Measurements from ENCODE around the gene RBM17. TPM values are rescaled to one million over a fixed set of nuclear protein-coding genes. Genes with fewer than 3 reads are reported as not detected.
"Not testable (repeated sequence)": the region's sequence is repeated elsewhere in the genome, so short reads cannot be mapped to it uniquely, and the experiment has no call there.

RBM17 gene
- total RNA-seq, 4 donors from 2014 or later = 58.2 to 97.9 (median 80.0) TPM

DNA sequence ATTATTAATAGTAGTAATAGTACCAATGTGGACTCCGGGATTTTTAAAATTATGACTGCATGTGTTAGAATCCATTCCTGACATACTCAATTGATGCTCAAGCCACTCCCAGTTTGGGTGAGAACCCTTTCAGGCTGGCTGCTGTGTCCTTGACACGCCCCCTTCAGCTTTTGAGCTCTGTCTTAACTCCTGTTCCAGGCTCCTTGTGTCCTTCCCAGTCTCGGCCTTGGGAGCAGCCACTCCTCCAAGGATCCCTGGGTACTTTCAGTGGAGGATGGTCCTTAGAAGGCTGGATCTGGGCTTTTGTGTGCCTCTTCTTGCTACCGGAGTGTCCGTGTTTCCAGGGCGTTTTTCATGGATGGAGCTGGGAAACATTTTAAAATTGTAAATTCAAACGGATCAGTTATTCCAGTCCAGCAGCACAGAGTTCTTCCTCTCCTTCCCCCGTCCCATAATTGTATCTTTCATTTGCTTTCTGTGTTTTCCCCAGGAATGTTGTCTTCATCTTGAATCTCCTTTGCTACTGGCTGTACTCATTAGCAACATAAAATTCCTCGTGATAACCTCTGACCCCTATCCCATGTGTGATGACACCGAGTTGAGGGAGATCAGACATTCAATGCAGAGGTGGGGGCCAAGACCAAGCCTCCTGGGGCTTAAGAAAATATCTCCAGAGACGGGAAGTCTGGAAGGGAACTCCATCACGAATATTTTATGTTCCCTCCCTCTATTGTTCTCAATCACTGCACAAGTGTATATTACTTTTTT, 73.9 kb downstream of the RBM17 start:
- no peak for ATAC-seq (ENCODE audit: low FRiP score)
- DNase-seq (ENCODE audit: low spot score) = no peak
- TF ChIP-seq, protein P1, sequence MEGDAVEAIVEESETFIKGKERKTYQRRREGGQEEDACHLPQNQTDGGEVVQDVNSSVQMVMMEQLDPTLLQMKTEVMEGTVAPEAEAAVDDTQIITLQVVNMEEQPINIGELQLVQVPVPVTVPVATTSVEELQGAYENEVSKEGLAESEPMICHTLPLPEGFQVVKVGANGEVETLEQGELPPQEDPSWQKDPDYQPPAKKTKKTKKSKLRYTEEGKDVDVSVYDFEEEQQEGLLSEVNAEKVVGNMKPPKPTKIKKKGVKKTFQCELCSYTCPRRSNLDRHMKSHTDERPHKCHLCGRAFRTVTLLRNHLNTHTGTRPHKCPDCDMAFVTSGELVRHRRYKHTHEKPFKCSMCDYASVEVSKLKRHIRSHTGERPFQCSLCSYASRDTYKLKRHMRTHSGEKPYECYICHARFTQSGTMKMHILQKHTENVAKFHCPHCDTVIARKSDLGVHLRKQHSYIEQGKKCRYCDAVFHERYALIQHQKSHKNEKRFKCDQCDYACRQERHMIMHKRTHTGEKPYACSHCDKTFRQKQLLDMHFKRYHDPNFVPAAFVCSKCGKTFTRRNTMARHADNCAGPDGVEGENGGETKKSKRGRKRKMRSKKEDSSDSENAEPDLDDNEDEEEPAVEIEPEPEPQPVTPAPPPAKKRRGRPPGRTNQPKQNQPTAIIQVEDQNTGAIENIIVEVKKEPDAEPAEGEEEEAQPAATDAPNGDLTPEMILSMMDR (IDR thresholded peaks at IDR 0.05) = no peak

DNA sequence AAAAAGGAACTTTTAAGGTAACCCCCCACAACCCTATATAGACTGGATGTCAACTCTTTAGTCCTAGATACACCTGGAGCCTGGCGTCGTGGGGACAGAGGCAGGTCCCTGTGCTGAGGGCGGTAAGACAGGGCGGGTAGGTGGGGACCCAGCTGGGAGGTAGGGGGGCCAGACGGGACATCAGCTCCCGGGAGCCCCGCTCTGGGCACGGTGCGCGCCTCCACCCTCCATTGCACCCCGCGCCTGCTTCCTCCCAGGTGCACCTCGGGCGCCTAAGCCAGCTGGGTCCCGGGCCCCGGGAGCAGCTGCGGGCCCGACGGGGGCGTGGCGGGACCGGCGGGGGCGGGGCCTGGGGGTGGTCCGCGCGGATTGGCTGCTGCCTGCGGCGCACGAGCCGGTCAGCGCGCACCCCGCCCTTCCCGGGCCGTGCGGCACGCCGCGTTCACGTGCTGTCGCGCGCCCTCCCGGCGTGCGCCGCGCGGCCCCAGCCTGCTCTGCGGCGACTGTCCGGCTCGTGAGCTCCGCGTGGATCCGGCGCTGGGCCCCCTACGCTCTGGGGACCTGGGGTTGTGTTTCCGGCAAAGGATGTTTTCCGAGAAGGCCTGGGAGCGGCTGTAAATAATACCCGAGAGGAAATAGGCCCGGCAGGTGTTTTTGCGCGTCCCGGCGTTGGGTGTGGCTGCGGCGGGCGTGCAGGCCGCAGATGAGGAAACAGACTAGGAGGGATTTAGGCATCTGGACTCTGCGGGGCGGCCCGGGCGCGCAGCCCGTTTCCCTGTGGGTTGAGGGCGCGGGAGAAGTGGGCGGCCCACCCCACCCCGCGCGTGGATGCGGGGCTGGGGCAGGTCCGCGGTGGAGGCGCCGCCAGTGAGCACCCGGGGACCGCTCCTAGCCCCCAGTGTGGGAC, 74.8 kb downstream of the RBM17 start:
- peak; percentile 64 for DNase-seq (ENCODE audit: low spot score)
- TF ChIP-seq, protein P1 (IDR thresholded peaks at IDR 0.05) = no peak
- ATAC-seq (ENCODE audit: low FRiP score) = peak; percentile 99

DNA sequence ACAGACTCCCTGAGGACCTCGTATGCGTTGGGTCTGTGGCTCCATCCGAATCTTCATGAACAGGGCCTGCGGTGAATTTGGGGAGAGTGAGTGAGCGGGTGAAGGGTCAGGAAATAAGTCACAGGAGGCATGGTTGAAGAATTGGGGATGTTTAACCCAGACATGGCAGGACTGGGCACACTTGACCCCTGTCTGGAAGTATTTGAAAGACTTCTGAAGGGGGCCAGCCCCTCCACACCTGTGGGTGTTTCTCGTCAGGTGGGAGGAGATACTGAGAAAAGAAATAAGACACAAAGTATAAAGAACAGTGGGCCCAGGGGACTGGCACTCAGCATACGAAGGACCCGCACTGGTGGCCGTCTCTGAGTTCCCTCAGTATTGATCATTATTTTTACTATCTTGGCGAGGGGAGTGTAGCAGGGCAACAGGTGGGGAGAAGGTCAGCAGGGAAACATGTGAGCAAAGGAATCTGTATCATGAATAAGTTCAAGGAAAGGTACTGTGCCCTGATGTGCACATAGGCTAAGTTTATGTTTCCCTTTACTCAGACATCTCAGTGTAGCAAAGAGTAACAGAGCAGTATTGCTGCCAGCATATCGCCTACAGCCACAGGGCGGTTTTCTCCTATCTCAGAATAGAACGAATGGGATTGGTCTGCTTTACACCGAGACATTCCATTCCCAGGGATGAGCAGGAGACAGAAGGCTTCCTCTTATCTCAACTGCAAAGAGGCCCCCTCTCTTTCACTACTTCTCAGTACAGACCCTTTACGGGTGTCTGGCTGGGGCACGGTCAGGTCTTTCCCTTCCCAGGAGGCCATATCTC, 75.6 kb downstream of the RBM17 start:
- TF ChIP-seq, protein P1 (IDR thresholded peaks at IDR 0.05) = no peak
- ATAC-seq (ENCODE audit: low FRiP score) (peak; percentile 2), DNase-seq (ENCODE audit: low spot score) (no peak)

DNA sequence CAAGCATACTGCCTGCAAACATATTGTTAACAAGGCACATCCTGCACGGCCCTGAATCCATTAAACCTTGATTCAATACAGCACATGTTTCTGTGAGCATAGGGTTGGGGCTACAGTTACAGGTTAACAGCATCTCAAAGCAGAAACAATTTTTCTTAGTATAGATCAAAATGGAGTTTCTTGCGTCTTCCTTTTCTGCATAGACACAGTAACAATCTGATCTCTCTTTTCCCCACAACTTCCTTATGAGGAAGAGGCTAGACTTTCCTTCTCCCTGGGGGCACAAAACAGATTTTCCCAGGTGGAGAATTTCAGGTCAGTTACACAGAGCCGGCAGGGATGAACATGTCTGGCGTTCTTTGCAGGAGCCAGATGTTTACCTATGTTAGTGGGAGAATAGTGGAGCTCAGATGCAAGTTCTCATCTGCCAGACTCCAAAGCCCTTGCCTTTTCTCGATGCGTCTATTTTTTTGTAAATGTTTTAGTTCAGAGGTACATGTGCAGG, 76.4 kb downstream of the RBM17 start:
- DNase-seq (ENCODE audit: low spot score) (no peak), ATAC-seq (ENCODE audit: low FRiP score) (no peak)
- TF ChIP-seq, protein P1 (IDR thresholded peaks at IDR 0.05) = no peak

DNA sequence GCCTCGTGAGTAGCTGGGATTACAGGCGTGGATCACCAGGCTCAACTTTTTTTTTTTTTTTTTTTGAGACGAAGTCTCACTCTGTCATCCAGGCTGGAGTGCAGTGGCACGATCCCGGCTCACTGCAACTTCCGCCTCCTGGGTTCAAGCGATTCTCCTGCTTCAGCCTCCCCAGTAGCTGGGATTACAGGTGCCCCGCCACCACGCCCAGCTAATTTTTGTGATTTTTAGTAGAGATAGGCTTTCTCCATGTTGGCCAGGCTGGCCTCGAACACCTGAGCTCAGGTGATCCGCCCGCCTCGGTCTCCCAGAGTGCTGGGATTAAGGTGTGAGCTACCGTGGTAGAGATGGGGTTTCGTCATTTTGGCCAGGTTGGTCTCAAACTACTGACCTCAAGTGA, 77.1 kb downstream of the RBM17 start:
- DNase-seq (ENCODE audit: low spot score); ATAC-seq (ENCODE audit: low FRiP score): not testable (repeated sequence)

Small RNAs within 50 kb of the gene (small RNA-seq; reads per million reads assigned to genes)
- gene MIR3155A = not detected

Other genes starting within 250 kb of the RBM17 start
- 1 to 10 TPM; 4.1 to 8.7 (median 5.8) TPM for gene ANKRD16, start 199.1 kb upstream of the RBM17 start, total RNA-seq
- 100 to 1,000 TPM in 1 of 4 donors, 10 to 100 TPM in 3; 79.2 to 129 (median 81.4) TPM for gene FBH1, start 198.8 kb upstream of the RBM17 start, total RNA-seq
- gene IL15RA, start 111.5 kb upstream of the RBM17 start, total RNA-seq = 10 to 100 TPM; 18.7 to 71.6 (median 26.8) TPM
- 10 to 100 TPM in 1 of 4 donors, 1 to 10 TPM in 2, under 1 TPM in 1; 0.69 to 25.0 (median 7.1) TPM for gene IL2RA, start 26.7 kb upstream of the RBM17 start, total RNA-seq
- gene PFKFB3, start 113.9 kb downstream of the RBM17 start, total RNA-seq = 1,000 to 10,000 TPM in 1 of 4 donors, 100 to 1,000 TPM in 3; 213 to 1,086 (median 354) TPM